Measurements from ENCODE around the gene CCL23.
"Not testable (repeated sequence)": the region's sequence is repeated elsewhere in the genome, so short reads cannot be mapped to it uniquely, and the experiment has no call there.

The CCL23 gene

GRCh38 chr17:36000732-36001109, 17.1 kb downstream of the CCL23 start:
- Histone ChIP-seq H3K9me3 (ENCODE audit: insufficient read depth, low read length) (no peaks in the 10 kb centered on the region), H3K4me2 (ENCODE audit: low read depth, low read length, poor library complexity, severe bottlenecking) (no peak overlapping the region)
- no peak for TF ChIP-seq EZH2phosphoT487 (conservative IDR thresholded peaks at IDR 0.05; ENCODE audit: low read length)
- no peak for TF ChIP-seq CTCF (IDR thresholded peaks at IDR 0.05; ENCODE audit: insufficient read depth, low read length, poor library complexity, severe bottlenecking)

GRCh38 chr17:35998756-35999155, 19.0 kb downstream of the CCL23 start:
- Histone ChIP-seq H3K27me3 (ENCODE audit: low read length) (no peaks in the 10 kb centered on the region), H3K27ac (ENCODE audit: low read depth, low read length) (no peak overlapping the region), H3K9me3 (ENCODE audit: insufficient read depth, low read length) (no peaks in the 10 kb centered on the region), H3K79me2 (ENCODE audit: insufficient read depth, low read length) (no peaks in the 10 kb centered on the region), H3K36me3 (ENCODE audit: low read length) (no peaks in the 10 kb centered on the region), H2AFZ (ENCODE audit: low read depth, low read length, severe bottlenecking) (no peak overlapping the region), H3K4me3 (ENCODE audit: insufficient read depth, low read length, poor library complexity, severe bottlenecking) (no peak overlapping the region), H3K4me2 (ENCODE audit: low read depth, low read length, poor library complexity, severe bottlenecking) (no peak overlapping the region), H3K9ac (ENCODE audit: low read length) (no peak overlapping the region), H3F3A (ENCODE audit: insufficient read depth) (no peaks in the 10 kb centered on the region), H4K20me1 (ENCODE audit: low read depth, low read length) (no peaks in the 10 kb centered on the region), H3K9me2 (replicated peaks; ENCODE audit: insufficient read depth, low read length) (no peaks in the 10 kb centered on the region)
- TF ChIP-seq EZH2phosphoT487 (conservative IDR thresholded peaks at IDR 0.05; ENCODE audit: low read length): no peak
- no peak for TF ChIP-seq CTCF (IDR thresholded peaks at IDR 0.05; ENCODE audit: insufficient read depth, low read length, poor library complexity, severe bottlenecking)

More at GRCh38 chr17:36000732-36001109, 17.1 kb downstream of the CCL23 start:
- no peak overlapping the region for H3K27ac ChIP-seq (ENCODE audit: low read depth, low read length)
- no peak overlapping the region for H3K4me3 ChIP-seq (ENCODE audit: insufficient read depth, low read length, poor library complexity, severe bottlenecking)
- H3K27me3 ChIP-seq (ENCODE audit: low read length): no peaks in the 10 kb centered on the region
- H3K9me2 ChIP-seq (replicated peaks; ENCODE audit: insufficient read depth, low read length): no peaks in the 10 kb centered on the region
- no peaks in the 10 kb centered on the region for H3F3A ChIP-seq (ENCODE audit: insufficient read depth)
- no peak overlapping the region for H2AFZ ChIP-seq (ENCODE audit: low read depth, low read length, severe bottlenecking)
- no peak overlapping the region for H3K9ac ChIP-seq (ENCODE audit: low read length)
- no peaks in the 10 kb centered on the region for H3K79me2 ChIP-seq (ENCODE audit: insufficient read depth, low read length)
- no peaks in the 10 kb centered on the region for H4K20me1 ChIP-seq (ENCODE audit: low read depth, low read length)
- no peaks in the 10 kb centered on the region for H3K36me3 ChIP-seq (ENCODE audit: low read length)

- no peaks in the 10 kb centered on the region for H3K9me2 ChIP-seq (replicated peaks; ENCODE audit: insufficient read depth, low read length)
- TF ChIP-seq CTCF (IDR thresholded peaks at IDR 0.05; ENCODE audit: insufficient read depth, low read length, poor library complexity, severe bottlenecking): no peak
- no peak for TF ChIP-seq EZH2phosphoT487 (conservative IDR thresholded peaks at IDR 0.05; ENCODE audit: low read length)
- H3K4me3 ChIP-seq (ENCODE audit: insufficient read depth, low read length, poor library complexity, severe bottlenecking): no peak overlapping the region
- H3K27me3 ChIP-seq (ENCODE audit: low read length): no peaks in the 10 kb centered on the region
- no peaks in the 10 kb centered on the region for H3K36me3 ChIP-seq (ENCODE audit: low read length)
- H2AFZ ChIP-seq (ENCODE audit: low read depth, low read length, severe bottlenecking): no peak overlapping the region
- H3F3A ChIP-seq (ENCODE audit: insufficient read depth): no peaks in the 10 kb centered on the region
- no peak overlapping the region for H3K9ac ChIP-seq (ENCODE audit: low read length)
- no peaks in the 10 kb centered on the region for H4K20me1 ChIP-seq (ENCODE audit: low read depth, low read length)
- H3K9me3 ChIP-seq (ENCODE audit: insufficient read depth, low read length): no peaks in the 10 kb centered on the region
- H3K79me2 ChIP-seq (ENCODE audit: insufficient read depth, low read length): no peaks in the 10 kb centered on the region
- no peak overlapping the region for H3K4me2 ChIP-seq (ENCODE audit: low read depth, low read length, poor library complexity, severe bottlenecking)
- no peak overlapping the region for H3K27ac ChIP-seq (ENCODE audit: low read depth, low read length)
These were observed 19.7 kb downstream of the CCL23 start for GRCh38 chr17:35998018-35998545.

GRCh38 chr17:35995346-35995745, 22.4 kb downstream of the CCL23 start:
- not testable (repeated sequence) for H3K9ac ChIP-seq (ENCODE audit: low read length); H3K9me3 ChIP-seq (ENCODE audit: insufficient read depth, low read length); H4K20me1 ChIP-seq (ENCODE audit: low read depth, low read length); H3K4me3 ChIP-seq (ENCODE audit: insufficient read depth, low read length, poor library complexity, severe bottlenecking); H2AFZ ChIP-seq (ENCODE audit: low read depth, low read length, severe bottlenecking); H3K36me3 ChIP-seq (ENCODE audit: low read length); H3K9me2 ChIP-seq (replicated peaks; ENCODE audit: insufficient read depth, low read length); H3K27me3 ChIP-seq (ENCODE audit: low read length); H3K79me2 ChIP-seq (ENCODE audit: insufficient read depth, low read length); H3F3A ChIP-seq (ENCODE audit: insufficient read depth); H3K4me2 ChIP-seq (ENCODE audit: low read depth, low read length, poor library complexity, severe bottlenecking); H3K27ac ChIP-seq (ENCODE audit: low read depth, low read length)
